Thyroid gland (tissue), 4 donors: ENCODE data around the gene PHACTR1.

Experiments used
- CTCF ChIP-seq, 6 experiments: fragments of 200-600 bp in 3 of 6; fragments of 450-650 bp in 3 of 6; sonication (generic) in 3 of 6; IDR thresholded peaks; one replicate each; pipeline ENCODE4 v1.5.1; 2016 to 2019; ENCODE audit warnings: antibody characterized with exemption in 6 of 6, mild to moderate bottlenecking in 2 of 6, inconsistent platforms in 1 of 6, moderate library complexity in 1 of 6
- POLR2A ChIP-seq, 2 donors: fragments of 450-650 bp; IDR thresholded peaks; one replicate each; pipeline ENCODE4 v1.6.1; 2017; ENCODE audit warnings: antibody characterized with exemption in 2 of 2, mild to moderate bottlenecking in 2 of 2, moderate library complexity in 1 of 2

GRCh38 chr6:13024616-13025015 is 308.0 kb downstream of the PHACTR1 start:
- TF ChIP-seq CTCF (IDR thresholded peaks at IDR 0.05) (no peak), POLR2A (IDR thresholded peaks at IDR 0.05) (no peak)
